NCI-H2196 treated with DMSO at 0.1 percent for 48 hours (cell line): ENCODE results near the gene CDH22.

Experiments
- DNase-seq: peaks from one replicate; lab custom pipeline; 2025; ENCODE audit not compliant: unreplicated experiment; lab: John Stamatoyannopoulos, UW

Gene CDH22

GRCh38 chr20:46300281-46300680 lies 8.0 kb downstream of the CDH22 start:
- DNase-seq, result no peak

GRCh38 chr20:46299078-46299477 lies 9.2 kb downstream of the CDH22 start:
- DNase-seq, result peak; percentile 48

GRCh38 chr20:46298374-46298773 lies 9.9 kb downstream of the CDH22 start:
- no peak for DNase-seq

- DNase-seq, result no peak
Measured at GRCh38 chr20:46296526-46297250, 11.6 kb downstream of the CDH22 start.

GRCh38 chr20:46293084-46293483 lies 15.2 kb downstream of the CDH22 start:
- DNase-seq, result no peak

GRCh38 chr20:46291401-46291800 lies 16.9 kb downstream of the CDH22 start:
- no peak for DNase-seq

GRCh38 chr20:46289432-46289831 lies 18.9 kb downstream of the CDH22 start:
- no peak for DNase-seq

GRCh38 chr20:46286977-46287376 lies 21.3 kb downstream of the CDH22 start:
- no peak for DNase-seq

GRCh38 chr20:46286382-46286781 lies 21.9 kb downstream of the CDH22 start:
- no peak for DNase-seq

GRCh38 chr20:46285740-46286139 lies 22.6 kb downstream of the CDH22 start:
- DNase-seq, result no peak

- no peak for DNase-seq
Measured at GRCh38 chr20:46285072-46285471, 23.2 kb downstream of the CDH22 start.

GRCh38 chr20:46284040-46284427 lies 24.3 kb downstream of the CDH22 start:
- DNase-seq, result no peak

- no peak for DNase-seq
Measured at GRCh38 chr20:46283426-46284039, 24.8 kb downstream of the CDH22 start.

- DNase-seq, result no peak
Measured at GRCh38 chr20:46282669-46283068, 25.6 kb downstream of the CDH22 start.

GRCh38 chr20:46279103-46279502 lies 29.2 kb downstream of the CDH22 start:
- DNase-seq, result no peak

- no peak for DNase-seq
Measured at GRCh38 chr20:46277602-46278001, 30.7 kb downstream of the CDH22 start.

- no peak for DNase-seq
Measured at GRCh38 chr20:46276531-46276930, 31.8 kb downstream of the CDH22 start.

- DNase-seq, result no peak
Measured at GRCh38 chr20:46275091-46275490, 33.2 kb downstream of the CDH22 start.

- no peak for DNase-seq
Measured at GRCh38 chr20:46273717-46274116, 34.6 kb downstream of the CDH22 start.

GRCh38 chr20:46272389-46273047 lies 35.8 kb downstream of the CDH22 start:
- DNase-seq, result no peak

GRCh38 chr20:46270977-46271744 lies 37.1 kb downstream of the CDH22 start:
- no peak for DNase-seq

- DNase-seq, result no peak
Measured at GRCh38 chr20:46269372-46269771, 38.9 kb downstream of the CDH22 start.
